Retinal pigment epithelial cell (primary cell): ENCODE measurements around the gene HOXC12.
A peak's percentile ranks its signal among the peaks of the same experiment; 100 is the strongest.

Experiments used
- DNase-seq: peaks from one replicate; pipeline ENCODE4 v3.0.0-alpha.2; 2010; ENCODE audit warnings: low read depth
- H3K4me3 ChIP-seq: 2 replicates; pipeline ENCODE4 v1.5.1; 2011; ENCODE audit warnings: mild to moderate bottlenecking, low read length, control low read depth, moderate library complexity
- TF ChIP-seq, protein P1 (sequence below): conservative IDR thresholded peaks from 2 replicates; pipeline ENCODE4 v1.5.1; 2011; ENCODE audit warnings: low read depth, low read length, control low read depth, inconsistent platforms

HOXC12 gene

GRCh38 chr12:53988541-53989226 lies 34.0 kb downstream of the HOXC12 start:
- no peak overlapping the region for H3K4me3 ChIP-seq
- DNase-seq = no peak
- TF ChIP-seq, protein P1, sequence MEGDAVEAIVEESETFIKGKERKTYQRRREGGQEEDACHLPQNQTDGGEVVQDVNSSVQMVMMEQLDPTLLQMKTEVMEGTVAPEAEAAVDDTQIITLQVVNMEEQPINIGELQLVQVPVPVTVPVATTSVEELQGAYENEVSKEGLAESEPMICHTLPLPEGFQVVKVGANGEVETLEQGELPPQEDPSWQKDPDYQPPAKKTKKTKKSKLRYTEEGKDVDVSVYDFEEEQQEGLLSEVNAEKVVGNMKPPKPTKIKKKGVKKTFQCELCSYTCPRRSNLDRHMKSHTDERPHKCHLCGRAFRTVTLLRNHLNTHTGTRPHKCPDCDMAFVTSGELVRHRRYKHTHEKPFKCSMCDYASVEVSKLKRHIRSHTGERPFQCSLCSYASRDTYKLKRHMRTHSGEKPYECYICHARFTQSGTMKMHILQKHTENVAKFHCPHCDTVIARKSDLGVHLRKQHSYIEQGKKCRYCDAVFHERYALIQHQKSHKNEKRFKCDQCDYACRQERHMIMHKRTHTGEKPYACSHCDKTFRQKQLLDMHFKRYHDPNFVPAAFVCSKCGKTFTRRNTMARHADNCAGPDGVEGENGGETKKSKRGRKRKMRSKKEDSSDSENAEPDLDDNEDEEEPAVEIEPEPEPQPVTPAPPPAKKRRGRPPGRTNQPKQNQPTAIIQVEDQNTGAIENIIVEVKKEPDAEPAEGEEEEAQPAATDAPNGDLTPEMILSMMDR = no peak

DNA sequence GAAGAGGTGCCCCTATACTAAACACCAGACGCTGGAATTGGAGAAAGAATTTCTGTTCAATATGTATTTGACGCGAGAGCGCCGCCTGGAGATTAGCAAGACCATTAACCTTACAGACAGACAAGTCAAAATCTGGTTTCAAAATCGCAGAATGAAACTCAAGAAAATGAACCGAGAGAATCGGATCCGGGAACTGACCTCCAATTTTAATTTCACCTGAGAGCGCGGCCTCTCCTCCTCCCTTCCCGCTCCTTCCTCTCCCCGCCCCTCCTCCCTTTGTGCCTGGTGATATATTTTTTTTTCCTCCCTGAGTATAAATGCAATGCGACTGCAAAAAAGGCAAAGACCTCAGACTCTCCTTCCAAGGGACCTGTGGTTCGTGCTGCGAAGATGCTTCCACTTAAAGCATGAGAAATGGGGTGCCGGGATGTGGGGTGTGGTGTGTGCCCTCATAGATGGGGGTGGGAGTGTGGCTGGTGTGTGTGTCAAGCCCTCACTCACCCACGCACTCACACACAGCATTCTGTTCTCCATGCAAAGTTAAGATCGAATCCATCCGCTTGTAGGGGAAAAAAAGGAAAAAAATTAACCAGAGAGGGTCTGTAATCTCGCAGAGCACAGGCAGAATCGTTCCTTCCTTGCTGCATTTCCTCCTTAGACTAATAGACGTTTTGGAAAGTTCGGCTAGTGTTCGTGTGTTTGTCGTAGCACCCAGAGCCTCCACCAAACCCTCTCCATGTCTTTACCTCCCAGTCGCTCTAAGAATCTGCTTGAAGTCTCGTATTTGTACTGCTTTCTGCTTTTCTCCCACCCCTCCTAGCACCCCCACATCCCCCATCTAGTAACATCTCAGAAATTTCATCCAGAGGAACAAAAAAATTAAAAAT lies 34.8 kb downstream of the HOXC12 start:
- DNase-seq = no peak
- H3K4me3 ChIP-seq = no peak overlapping the region
- TF ChIP-seq, protein P1 = peak; percentile 50

DNA sequence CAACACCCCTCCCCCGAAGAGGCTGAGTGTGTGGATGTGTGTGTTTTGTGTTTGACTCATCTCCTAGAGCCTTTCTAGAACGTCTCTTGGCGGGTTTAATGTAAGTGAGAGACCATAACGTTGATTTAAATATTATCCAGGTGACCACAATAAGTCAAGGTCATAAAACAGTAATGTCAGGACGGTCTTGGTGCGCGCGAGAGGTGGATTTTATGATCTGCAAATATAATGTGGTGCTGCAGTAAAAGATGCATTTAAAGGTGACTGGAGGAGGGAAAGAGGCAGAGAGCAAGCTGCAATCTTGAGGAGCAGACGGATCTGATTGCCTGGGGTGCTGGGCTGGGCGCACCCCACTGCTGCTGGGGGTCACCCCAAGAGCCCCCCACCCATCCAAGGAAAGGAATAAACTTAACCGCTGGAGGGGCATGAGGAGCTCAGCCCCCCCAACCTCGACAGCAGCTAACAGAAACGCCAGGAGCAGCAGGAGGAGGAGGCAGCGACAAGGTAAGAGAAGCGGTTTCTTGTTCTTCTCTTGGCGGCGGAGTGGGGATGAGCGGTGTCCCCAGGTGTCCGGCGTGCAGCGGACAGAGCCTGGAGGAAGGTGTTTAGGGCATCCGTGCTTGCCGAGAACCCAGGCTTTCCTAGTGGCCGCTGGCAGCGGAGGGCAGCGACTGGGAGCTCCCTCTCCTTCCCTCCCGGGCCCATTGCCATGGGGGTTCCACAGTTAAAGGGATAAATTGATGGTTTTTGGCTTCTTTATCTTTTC lies 35.8 kb downstream of the HOXC12 start:
- TF ChIP-seq, protein P1 = no peak
- H3K4me3 ChIP-seq = no peak overlapping the region
- DNase-seq = no peak

DNA sequence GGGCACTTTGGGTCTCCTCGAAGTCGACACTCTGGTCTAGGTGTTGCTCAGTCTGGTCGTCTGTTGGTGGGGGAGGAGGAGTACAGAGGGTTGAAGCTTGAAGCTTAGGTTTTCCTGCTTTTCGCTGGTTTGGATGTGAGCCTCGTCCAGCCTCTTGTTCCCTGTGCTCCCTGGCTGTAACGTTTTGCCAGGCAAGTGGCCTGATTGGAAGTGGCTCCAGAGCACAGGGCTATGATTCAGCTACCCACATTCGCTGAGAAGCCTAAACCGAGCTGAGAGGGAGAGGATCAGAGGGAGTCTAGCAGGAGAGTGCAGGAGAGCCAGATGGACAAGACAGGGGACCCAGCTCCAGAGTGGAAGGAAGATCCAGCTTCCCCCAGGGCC lies 36.4 kb downstream of the HOXC12 start:
- TF ChIP-seq, protein P1 = no peak

GRCh38 chr12:53992377-53992889 lies 37.7 kb downstream of the HOXC12 start:
- DNase-seq = no peak
- TF ChIP-seq, protein P1 = no peak
- H3K4me3 ChIP-seq = no peak overlapping the region

More for the DNA sequence above, 36.4 kb downstream of the HOXC12 start:
- DNase-seq = no peak
- no peak overlapping the region for H3K4me3 ChIP-seq

- TF ChIP-seq, protein P1 = no peak
- no peak overlapping the region for H3K4me3 ChIP-seq
- DNase-seq = no peak
These were observed 38.7 kb downstream of the HOXC12 start for GRCh38 chr12:53993162-53994008.
